Calu3 (cell line): Measurements from ENCODE around the gene TMEM244. TPM values are rescaled to one million over a fixed set of nuclear protein-coding genes. Genes with fewer than 3 reads are reported as not detected.

ENCODE experiments used
- BruUV-seq: library from RNA; stranded (reverse); fragments of 400-500 nt; replicated peaks from 2 replicates; lab custom pipeline; 2021; lab: Mats Ljungman, UMichigan
- CTCF ChIA-PET: fragments of 300-600 bp; sonication (Branson Sonifier 250); formaldehyde crosslinking; loops from one replicate; lab custom pipeline; 2022; ENCODE audit warnings: antibody characterized with exemption; lab: Charles Lee
- DNase-seq: peaks from one replicate; pipeline ENCODE4 v3.0.0; 2022
- H3K27ac Mint-ChIP-seq: one replicate; pipeline ENCODE4 v1.8.0; 2022; ENCODE audit warnings: mixed read lengths; ENCODE audit not compliant: unreplicated experiment
- H3K27me3 Mint-ChIP-seq: one replicate; pipeline ENCODE4 v1.8.0; 2022; ENCODE audit warnings: mixed read lengths; ENCODE audit not compliant: unreplicated experiment
- H3K36me3 Mint-ChIP-seq: one replicate; pipeline ENCODE4 v1.8.0; 2022; ENCODE audit warnings: mild to moderate bottlenecking, moderate library complexity, mixed read lengths; ENCODE audit not compliant: insufficient read depth, unreplicated experiment
- H3K4me1 Mint-ChIP-seq: one replicate; pipeline ENCODE4 v1.8.0; 2022; ENCODE audit warnings: mild to moderate bottlenecking, low read depth, mixed read lengths; ENCODE audit not compliant: unreplicated experiment
- H3K4me3 Mint-ChIP-seq: one replicate; pipeline ENCODE4 v1.8.0; 2022; ENCODE audit warnings: mild to moderate bottlenecking, low read depth, moderate library complexity, mixed read lengths; ENCODE audit not compliant: unreplicated experiment
- H3K9me3 Mint-ChIP-seq: one replicate; pipeline ENCODE4 v1.8.0; 2022; ENCODE audit warnings: low read depth, mixed read lengths; ENCODE audit not compliant: unreplicated experiment
- CTCF ChIP-seq: fragments of 200-600 bp; IDR thresholded peaks from one replicate; pipeline ENCODE4 v1.8.0; 2022; ENCODE audit warnings: antibody characterized with exemption; ENCODE audit not compliant: unreplicated experiment
- intact Hi-C: fragments of 100-400 bp; cut with micrococcal nuclease; formaldehyde crosslinking; loops from one replicate; pipeline ENCODE4 v1.10.0; 2022; ENCODE audit not compliant: unreplicated experiment
- total RNA-seq: library from RNA; stranded (reverse); gene quantifications from 2 replicates; pipeline ENCODE4 v1.2.3, GENCODE V29; 2022

The TMEM244 gene
- total RNA-seq, 1 experiment from 2014 or later: not detected

- no peak overlapping the region for H3K27ac Mint-ChIP-seq
- H3K27me3 Mint-ChIP-seq: peaks cover 11% of the 10 kb centered on the region
- peaks cover under 1% of the 10 kb centered on the region for H3K4me1 Mint-ChIP-seq
- CTCF ChIA-PET: no interaction called here
- no peaks in the 10 kb centered on the region for H3K36me3 Mint-ChIP-seq
- no peak for TF ChIP-seq CTCF
- no peaks in the 10 kb centered on the region for H3K9me3 Mint-ChIP-seq
- no TSS peak for BruUV-seq
- no peak overlapping the region for H3K4me3 Mint-ChIP-seq
- intact Hi-C loops: no loop called here
- no peak for DNase-seq
Measured at GRCh38 chr6:129790785-129791184, 70.3 kb downstream of the TMEM244 start.

- CTCF ChIA-PET: no interaction called here
- intact Hi-C loops: no loop called here
- Mint-ChIP-seq H3K27me3 (peaks cover 11% of the 10 kb centered on the region), H3K36me3 (no peaks in the 10 kb centered on the region), H3K27ac (no peak overlapping the region), H3K4me3 (no peak overlapping the region), H3K4me1 (peaks cover 9% of the 10 kb centered on the region), H3K9me3 (no peaks in the 10 kb centered on the region)
- no TSS peak for BruUV-seq
- no peak for DNase-seq
- TF ChIP-seq CTCF: no peak
Measured at GRCh38 chr6:129789974-129790373, 71.1 kb downstream of the TMEM244 start.

- no peaks in the 10 kb centered on the region for H3K36me3 Mint-ChIP-seq
- H3K27me3 Mint-ChIP-seq: peaks cover 9% of the 10 kb centered on the region
- intact Hi-C loops: no loop called here
- no TSS peak for BruUV-seq
- TF ChIP-seq CTCF: no peak
- CTCF ChIA-PET: no interaction called here
- no peak for DNase-seq
- H3K4me1 Mint-ChIP-seq: peaks cover 14% of the 10 kb centered on the region
- no peak overlapping the region for H3K27ac Mint-ChIP-seq
- no peak overlapping the region for H3K4me3 Mint-ChIP-seq
- H3K9me3 Mint-ChIP-seq: no peaks in the 10 kb centered on the region
Measured at GRCh38 chr6:129787816-129788215, 73.3 kb downstream of the TMEM244 start.

- intact Hi-C loops: no loop called here
- CTCF ChIA-PET: no interaction called here
Measured at GRCh38 chr6:129786548-129786947, 74.6 kb downstream of the TMEM244 start.

More at GRCh38 chr6:129786548-129786947, 74.6 kb downstream of the TMEM244 start:
- no TSS peak for BruUV-seq
- H3K4me3 Mint-ChIP-seq: no peak overlapping the region
- H3K9me3 Mint-ChIP-seq: no peaks in the 10 kb centered on the region
- no peaks in the 10 kb centered on the region for H3K27me3 Mint-ChIP-seq
- DNase-seq: peak; percentile 14
- no peak for TF ChIP-seq CTCF
- no peak overlapping the region for H3K27ac Mint-ChIP-seq
- H3K36me3 Mint-ChIP-seq: no peaks in the 10 kb centered on the region
- H3K4me1 Mint-ChIP-seq: peaks cover 14% of the 10 kb centered on the region
